ENCODE data around the gene RPL35A. TPM values are rescaled to one million over a fixed set of nuclear protein-coding genes. Genes with fewer than 3 reads are reported as not detected.
A peak's percentile ranks its signal among the peaks of the same experiment; 100 is the strongest.

Gene RPL35A
- total RNA-seq, 1 experiment from 2014 or later = 1,642 TPM

DNA sequence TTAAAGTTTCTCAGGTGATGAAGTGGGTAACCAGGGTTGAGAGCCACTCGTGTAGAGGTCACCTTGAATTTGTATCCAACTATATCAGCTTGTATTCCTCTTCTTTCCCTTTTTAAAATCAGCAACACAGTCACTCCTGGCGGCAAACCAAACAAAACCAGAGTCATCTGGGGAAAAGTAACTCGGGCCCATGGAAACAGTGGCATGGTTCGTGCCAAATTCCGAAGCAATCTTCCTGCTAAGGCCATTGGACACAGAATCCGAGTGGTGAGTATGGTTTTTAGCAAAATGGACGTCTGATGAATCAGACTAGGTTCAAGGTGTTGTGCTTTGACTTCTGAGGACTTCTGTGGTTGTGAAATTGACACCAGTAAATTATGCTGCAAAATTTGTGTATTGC lies 3.9 kb downstream of the RPL35A start:
- Mint-ChIP-seq H3K9me3 (ENCODE audit: unreplicated experiment) (no peaks in the 10 kb centered on the region), H3K27ac (ENCODE audit: low read depth, unreplicated experiment) (peak overlapping the region; percentile 49), H3K36me3 (ENCODE audit: insufficient read depth, unreplicated experiment) (peaks cover 90% of the 10 kb centered on the region), H3K27me3 (ENCODE audit: insufficient read depth, unreplicated experiment) (no peaks in the 10 kb centered on the region), H3K4me1 (ENCODE audit: insufficient read depth, unreplicated experiment) (peaks cover 37% of the 10 kb centered on the region), H3K4me3 (ENCODE audit: unreplicated experiment) (peak overlapping the region; percentile 96)
- CTCF ChIA-PET = no interaction called here
- no TSS peak for BruUV-seq (replicated peaks)
- POLR2A ChIA-PET = interaction anchor here (0.8 to 1.5 kb wide), 3 partner anchors 9 to 64 kb away, joined by 3 to 4 read pairs (median 3); no protein-coding TSS in a partner anchor
- TF ChIP-seq, protein P1, sequence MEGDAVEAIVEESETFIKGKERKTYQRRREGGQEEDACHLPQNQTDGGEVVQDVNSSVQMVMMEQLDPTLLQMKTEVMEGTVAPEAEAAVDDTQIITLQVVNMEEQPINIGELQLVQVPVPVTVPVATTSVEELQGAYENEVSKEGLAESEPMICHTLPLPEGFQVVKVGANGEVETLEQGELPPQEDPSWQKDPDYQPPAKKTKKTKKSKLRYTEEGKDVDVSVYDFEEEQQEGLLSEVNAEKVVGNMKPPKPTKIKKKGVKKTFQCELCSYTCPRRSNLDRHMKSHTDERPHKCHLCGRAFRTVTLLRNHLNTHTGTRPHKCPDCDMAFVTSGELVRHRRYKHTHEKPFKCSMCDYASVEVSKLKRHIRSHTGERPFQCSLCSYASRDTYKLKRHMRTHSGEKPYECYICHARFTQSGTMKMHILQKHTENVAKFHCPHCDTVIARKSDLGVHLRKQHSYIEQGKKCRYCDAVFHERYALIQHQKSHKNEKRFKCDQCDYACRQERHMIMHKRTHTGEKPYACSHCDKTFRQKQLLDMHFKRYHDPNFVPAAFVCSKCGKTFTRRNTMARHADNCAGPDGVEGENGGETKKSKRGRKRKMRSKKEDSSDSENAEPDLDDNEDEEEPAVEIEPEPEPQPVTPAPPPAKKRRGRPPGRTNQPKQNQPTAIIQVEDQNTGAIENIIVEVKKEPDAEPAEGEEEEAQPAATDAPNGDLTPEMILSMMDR (IDR thresholded peaks at IDR 0.05; ENCODE audit: unreplicated experiment) = no peak
- intact Hi-C loops (cut with micrococcal nuclease) = no loop called here
- peak; percentile 77 for DNase-seq (ENCODE audit: unreplicated experiment)

- TF ChIP-seq, protein P1 (IDR thresholded peaks at IDR 0.05; ENCODE audit: unreplicated experiment) = no peak
- no peaks in the 10 kb centered on the region for H3K27me3 Mint-ChIP-seq (ENCODE audit: insufficient read depth, unreplicated experiment)
- CTCF ChIA-PET = interaction anchor here (0.6 kb wide), 1 partner anchor 18 kb away, joined by 3 read pairs; no protein-coding TSS in a partner anchor
- peaks cover 87% of the 10 kb centered on the region for H3K36me3 Mint-ChIP-seq (ENCODE audit: insufficient read depth, unreplicated experiment)
- H3K4me3 Mint-ChIP-seq (ENCODE audit: unreplicated experiment) = no peak overlapping the region
- no TSS peak for BruUV-seq (replicated peaks)
- H3K27ac Mint-ChIP-seq (ENCODE audit: low read depth, unreplicated experiment) = no peak overlapping the region
- peaks cover 44% of the 10 kb centered on the region for H3K4me1 Mint-ChIP-seq (ENCODE audit: insufficient read depth, unreplicated experiment)
- POLR2A ChIA-PET = interaction anchor here (0.6 kb wide), 1 partner anchor 78 kb away, joined by 3 read pairs; no protein-coding TSS in a partner anchor
- intact Hi-C loops (cut with micrococcal nuclease) = no loop called here
- H3K9me3 Mint-ChIP-seq (ENCODE audit: unreplicated experiment) = no peaks in the 10 kb centered on the region
- no peak for DNase-seq (ENCODE audit: unreplicated experiment)
Observed at GRCh38 chr3:197955892-197956477, 6.0 kb downstream of the RPL35A start.

DNA sequence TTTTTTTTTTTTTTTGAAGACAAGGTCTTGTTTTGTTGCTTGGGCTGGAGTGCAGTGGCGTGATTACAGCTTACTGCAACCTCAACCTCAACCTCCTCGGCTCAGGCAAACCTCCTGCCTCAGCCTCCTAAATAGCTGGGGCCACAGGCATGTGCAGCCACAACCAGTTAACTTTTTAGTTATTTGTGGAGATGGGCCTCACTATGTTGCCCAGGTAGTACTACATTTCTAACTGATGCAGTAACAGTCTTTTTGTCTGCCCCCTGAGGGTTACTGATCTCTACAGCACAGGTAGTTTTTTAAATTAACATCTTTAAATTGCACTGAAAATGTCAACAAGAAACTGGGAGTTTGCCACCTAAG lies 6.6 kb downstream of the RPL35A start:
- Mint-ChIP-seq H3K4me3 (ENCODE audit: unreplicated experiment) (no peak overlapping the region), H3K9me3 (ENCODE audit: unreplicated experiment) (no peaks in the 10 kb centered on the region), H3K27ac (ENCODE audit: low read depth, unreplicated experiment) (no peak overlapping the region), H3K36me3 (ENCODE audit: insufficient read depth, unreplicated experiment) (peaks cover 81% of the 10 kb centered on the region), H3K4me1 (ENCODE audit: insufficient read depth, unreplicated experiment) (peaks cover 49% of the 10 kb centered on the region), H3K27me3 (ENCODE audit: insufficient read depth, unreplicated experiment) (no peaks in the 10 kb centered on the region)
- POLR2A ChIA-PET = interaction anchor here (0.6 to 0.7 kb wide), 2 partner anchors 37 to 78 kb away, joined by 3 read pairs; no protein-coding TSS in a partner anchor
- CTCF ChIA-PET = interaction anchor here (0.6 kb wide), 2 partner anchors 19 to 98 kb away, joined by 3 to 5 read pairs; no protein-coding TSS in a partner anchor
- no TSS peak for BruUV-seq (replicated peaks)
- intact Hi-C loops (cut with micrococcal nuclease) = no loop called here
- TF ChIP-seq, protein P1 (IDR thresholded peaks at IDR 0.05; ENCODE audit: unreplicated experiment) = no peak
- no peak for DNase-seq (ENCODE audit: unreplicated experiment)

- peak overlapping the region; percentile 43 for H3K4me3 Mint-ChIP-seq (ENCODE audit: unreplicated experiment)
- TF ChIP-seq, protein P1 (IDR thresholded peaks at IDR 0.05; ENCODE audit: unreplicated experiment) = no peak
Observed at GRCh38 chr3:197957790-197958133, 7.8 kb downstream of the RPL35A start.

More at GRCh38 chr3:197957790-197958133, 7.8 kb downstream of the RPL35A start:
- BruUV-seq (replicated peaks) = no TSS peak
- DNase-seq (ENCODE audit: unreplicated experiment) = no peak
- Mint-ChIP-seq H3K27ac (ENCODE audit: low read depth, unreplicated experiment) (peak overlapping the region; percentile 53), H3K27me3 (ENCODE audit: insufficient read depth, unreplicated experiment) (no peaks in the 10 kb centered on the region), H3K36me3 (ENCODE audit: insufficient read depth, unreplicated experiment) (peaks cover 69% of the 10 kb centered on the region), H3K9me3 (ENCODE audit: unreplicated experiment) (no peaks in the 10 kb centered on the region), H3K4me1 (ENCODE audit: insufficient read depth, unreplicated experiment) (peaks cover 54% of the 10 kb centered on the region)
- ChIA-PET CTCF (interaction anchor here (1.2 kb wide), 1 partner anchor 52 kb away, joined by 3 read pairs; no protein-coding TSS in a partner anchor), POLR2A (interaction anchor here (1.2 to 1.7 kb wide), 2 partner anchors 15 to 209 kb away, joined by 4 read pairs; partner anchors contain the start of gene FYTTD1)
- intact Hi-C loops (cut with micrococcal nuclease) = no loop called here

Data from MCF 10A (cell line).